A673 (cell line): ENCODE results near the gene NRF1.

Experiments used
- CTCF ChIP-seq: fragments of 300-800, 200-600 bp; sonication (generic); conservative IDR thresholded peaks from 2 replicates; pipeline ENCODE4 v1.5.1; 2017; ENCODE audit warnings: low read depth, mild to moderate bottlenecking, antibody characterized with exemption, low read length, moderate library complexity, mixed read lengths
- EZH2 ChIP-seq: fragments of 200-600 bp; sonication (generic); IDR thresholded peaks from 2 replicates; pipeline ENCODE4 v1.6.1; 2017; ENCODE audit warnings: borderline replicate concordance, low read depth, mild to moderate bottlenecking, mixed read lengths, antibody characterized with exemption, low read length; ENCODE audit not compliant: poor library complexity, severe bottlenecking

- TF ChIP-seq CTCF (no peak), EZH2 (no peak)
Observed at GRCh38 chr7:129777993-129778769, 166.7 kb downstream of the NRF1 start.
